NB4 (cell line): ENCODE data around the gene SPOCK2.

ENCODE experiments used
- POLR2A ChIP-seq: IDR thresholded peaks from 2 replicates; pipeline ENCODE4 v1.6.1; 2011; ENCODE audit warnings: mild to moderate bottlenecking; ENCODE audit not compliant: insufficient read length; ENCODE audit errors: extremely low read depth
- TF ChIP-seq, protein P1 (sequence below): IDR thresholded peaks from one replicate; pipeline ENCODE4 v1.5.1; 2012; ENCODE audit warnings: low read depth, low read length

DNA sequence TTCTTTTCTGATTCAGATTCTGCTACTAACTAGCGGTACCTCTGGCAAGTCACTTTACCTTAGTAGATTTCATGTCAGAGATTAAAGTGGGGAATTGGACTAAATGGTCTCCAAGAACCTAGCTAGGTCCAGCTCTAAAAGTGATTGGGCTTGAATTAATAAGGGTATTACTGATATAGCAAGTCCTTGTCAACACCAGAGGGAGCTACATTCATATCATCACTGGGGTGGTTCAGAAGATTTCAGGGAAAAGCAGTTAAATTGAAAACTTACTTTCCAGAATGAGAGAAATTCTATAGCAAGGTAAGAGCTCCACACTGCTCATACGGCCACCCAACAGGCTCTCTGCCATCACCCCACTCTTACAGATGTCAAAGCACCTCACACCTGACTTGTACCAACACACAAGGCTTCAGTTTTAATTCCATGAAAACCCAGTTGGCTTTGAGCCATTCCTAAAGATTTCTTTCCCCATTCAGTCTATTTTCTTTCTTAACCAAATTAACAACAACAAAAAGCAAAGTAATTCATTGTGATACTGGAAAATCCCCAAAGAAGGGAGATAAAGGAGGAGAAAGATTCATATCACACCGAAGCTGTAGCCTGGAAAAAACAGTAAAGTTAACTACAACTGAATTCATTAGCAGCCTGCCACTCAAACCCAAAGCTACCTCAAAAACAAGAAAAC is 38.0 kb upstream of the SPOCK2 start:
- TF ChIP-seq POLR2A, result no peak
- TF ChIP-seq, protein P1, sequence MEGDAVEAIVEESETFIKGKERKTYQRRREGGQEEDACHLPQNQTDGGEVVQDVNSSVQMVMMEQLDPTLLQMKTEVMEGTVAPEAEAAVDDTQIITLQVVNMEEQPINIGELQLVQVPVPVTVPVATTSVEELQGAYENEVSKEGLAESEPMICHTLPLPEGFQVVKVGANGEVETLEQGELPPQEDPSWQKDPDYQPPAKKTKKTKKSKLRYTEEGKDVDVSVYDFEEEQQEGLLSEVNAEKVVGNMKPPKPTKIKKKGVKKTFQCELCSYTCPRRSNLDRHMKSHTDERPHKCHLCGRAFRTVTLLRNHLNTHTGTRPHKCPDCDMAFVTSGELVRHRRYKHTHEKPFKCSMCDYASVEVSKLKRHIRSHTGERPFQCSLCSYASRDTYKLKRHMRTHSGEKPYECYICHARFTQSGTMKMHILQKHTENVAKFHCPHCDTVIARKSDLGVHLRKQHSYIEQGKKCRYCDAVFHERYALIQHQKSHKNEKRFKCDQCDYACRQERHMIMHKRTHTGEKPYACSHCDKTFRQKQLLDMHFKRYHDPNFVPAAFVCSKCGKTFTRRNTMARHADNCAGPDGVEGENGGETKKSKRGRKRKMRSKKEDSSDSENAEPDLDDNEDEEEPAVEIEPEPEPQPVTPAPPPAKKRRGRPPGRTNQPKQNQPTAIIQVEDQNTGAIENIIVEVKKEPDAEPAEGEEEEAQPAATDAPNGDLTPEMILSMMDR, result peak; percentile 41
